ENCODE measurements around the gene KCNK13.
"Not testable (repeated sequence)": the region's sequence is repeated elsewhere in the genome, so short reads cannot be mapped to it uniquely, and the experiment has no call there.

KCNK13 gene

DNA sequence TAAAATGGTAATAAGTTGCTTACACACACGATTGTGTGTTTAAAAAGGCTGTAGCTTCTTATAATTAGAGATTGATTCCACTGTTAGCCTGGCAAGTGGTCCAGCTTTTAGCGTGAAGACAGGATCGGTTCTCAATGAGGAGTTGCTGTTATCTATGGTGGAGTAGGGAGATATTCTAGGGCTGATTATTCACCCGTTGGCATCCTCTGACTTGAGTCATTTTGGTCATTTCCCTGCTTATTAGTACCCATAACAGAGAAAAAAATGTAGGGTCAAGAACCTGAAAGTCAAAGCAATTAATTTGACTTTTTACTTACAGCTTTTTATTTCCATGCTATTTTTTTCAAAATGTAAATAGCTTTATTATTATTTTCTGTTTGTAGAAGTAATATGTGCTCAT, 76.0 kb downstream of the KCNK13 start:
- DNase-seq: no peak

DNA sequence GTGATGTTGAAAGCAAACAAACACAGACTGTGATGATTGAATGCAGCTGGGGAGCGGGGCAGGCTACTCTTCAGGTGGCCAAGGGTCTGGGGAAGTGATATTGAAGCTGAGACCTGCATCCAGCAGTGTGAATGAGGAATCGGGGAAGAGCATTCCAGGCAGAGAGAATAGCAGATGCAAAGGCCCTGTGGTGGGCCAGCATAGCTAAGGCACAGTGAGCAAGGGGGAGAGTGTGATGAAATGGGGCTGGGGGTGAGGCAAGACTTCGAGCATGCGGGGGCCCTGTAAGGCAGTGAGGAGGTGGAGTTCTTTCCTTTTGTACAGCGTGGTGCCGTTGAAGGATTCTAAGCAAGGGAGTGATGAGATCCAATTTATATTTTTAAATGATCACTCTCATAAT, 77.4 kb downstream of the KCNK13 start:
- DNase-seq: no peak

DNA sequence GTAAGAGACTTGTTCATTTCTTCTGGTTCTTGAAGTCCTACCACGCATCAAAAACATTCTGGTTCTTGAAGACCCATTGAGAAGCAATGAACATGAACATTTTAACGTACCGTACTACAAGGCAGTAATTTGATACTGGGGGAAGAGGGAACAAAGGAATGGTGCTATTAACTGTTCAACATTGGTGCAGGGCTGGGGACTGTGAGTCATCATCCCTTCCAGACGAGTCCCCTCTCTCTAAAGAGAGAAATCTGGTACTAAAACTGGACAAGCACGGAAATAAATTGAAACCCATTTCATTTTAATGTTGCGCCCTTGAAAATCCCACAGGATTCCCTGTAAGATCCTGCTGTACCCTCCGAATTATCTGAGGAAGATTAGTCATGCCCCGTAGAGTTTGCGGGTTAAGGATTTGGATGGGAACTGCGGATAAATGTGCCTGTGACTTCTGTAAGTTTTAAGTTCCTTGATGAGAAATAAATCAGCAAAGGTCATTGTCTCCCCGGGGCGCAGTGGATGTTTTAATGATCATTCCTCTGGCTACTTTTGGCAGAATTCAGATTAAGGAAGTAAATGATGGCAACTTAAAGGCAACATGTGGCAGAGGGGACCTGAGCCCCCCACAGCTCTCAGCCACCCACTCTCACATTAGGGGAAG, 78.6 kb downstream of the KCNK13 start:
- no peak for DNase-seq

DNA sequence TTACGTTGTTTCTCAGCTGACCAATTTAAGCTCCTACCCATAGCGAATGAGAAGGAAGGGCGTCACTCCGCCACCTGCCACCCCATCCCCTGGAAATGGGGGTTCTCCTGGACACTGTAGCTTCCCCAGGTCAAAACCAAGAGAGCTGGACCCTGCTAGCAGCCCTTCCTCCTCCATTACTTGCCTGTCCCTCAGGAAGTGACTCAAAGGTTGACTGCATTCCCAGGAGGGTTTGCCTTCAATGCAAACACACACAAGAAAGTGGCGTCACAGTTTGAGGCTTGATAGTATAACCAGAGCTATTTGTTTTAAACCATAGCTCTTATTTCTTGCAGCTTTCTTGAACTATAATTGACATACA, 79.1 kb downstream of the KCNK13 start:
- no peak for DNase-seq

DNA sequence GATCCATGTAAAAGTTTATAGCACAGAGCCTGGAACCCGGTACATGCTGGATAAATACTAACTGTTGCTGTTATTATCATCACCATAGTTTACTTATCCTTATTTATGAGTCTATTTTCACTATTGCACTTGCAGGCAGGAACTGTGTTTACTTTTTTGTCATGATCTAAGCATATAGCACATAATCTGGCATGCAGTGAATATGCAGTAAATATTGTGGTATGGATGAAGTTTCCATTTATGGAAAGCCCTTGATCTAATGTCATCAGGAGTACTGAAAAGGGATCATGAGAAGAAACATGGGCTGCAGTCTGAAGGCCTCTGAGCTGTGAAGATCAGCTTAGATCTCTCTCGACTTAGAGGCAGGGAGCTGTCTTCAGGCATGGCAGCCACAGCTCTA, 91.6 kb downstream of the KCNK13 start:
- DNase-seq: no peak

DNA sequence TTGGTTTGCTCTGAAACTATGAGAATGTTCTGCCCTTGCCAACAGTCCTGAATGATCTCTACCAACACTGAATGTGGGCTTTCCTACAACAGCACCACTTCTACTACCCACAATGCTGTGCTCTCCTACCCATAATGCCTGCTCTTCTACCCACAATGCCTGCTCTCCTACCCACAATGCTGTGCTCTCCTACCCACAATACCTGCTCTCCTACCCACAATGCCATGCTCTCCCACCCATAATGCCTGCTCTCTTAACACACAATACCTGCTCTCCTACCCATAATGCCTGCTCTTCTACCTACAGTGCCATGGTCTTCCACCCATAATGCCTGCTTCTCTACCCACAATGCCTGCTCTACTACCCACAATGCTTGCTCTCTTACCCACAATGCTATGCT, 92.3 kb downstream of the KCNK13 start:
- no peak for DNase-seq

DNA sequence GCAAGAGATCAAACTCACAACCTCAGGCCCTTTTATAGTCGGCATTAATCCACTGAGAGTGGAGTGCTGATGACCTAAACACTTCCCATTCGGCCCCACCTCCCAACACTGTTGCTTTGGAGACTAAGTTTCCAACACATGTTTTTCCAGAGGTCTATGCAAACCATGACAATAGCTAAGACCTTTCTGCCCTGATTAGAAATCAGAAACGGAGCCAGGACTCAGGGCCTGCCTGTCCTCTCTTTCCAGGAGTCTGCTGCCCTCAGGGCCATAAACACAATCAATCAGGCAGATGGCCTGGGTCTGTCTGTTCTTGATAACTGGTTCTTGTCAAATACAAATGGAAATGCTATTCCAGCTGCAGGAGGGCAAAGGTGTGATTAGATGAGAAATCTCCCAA, 97.4 kb downstream of the KCNK13 start:
- DNase-seq: no peak

DNA sequence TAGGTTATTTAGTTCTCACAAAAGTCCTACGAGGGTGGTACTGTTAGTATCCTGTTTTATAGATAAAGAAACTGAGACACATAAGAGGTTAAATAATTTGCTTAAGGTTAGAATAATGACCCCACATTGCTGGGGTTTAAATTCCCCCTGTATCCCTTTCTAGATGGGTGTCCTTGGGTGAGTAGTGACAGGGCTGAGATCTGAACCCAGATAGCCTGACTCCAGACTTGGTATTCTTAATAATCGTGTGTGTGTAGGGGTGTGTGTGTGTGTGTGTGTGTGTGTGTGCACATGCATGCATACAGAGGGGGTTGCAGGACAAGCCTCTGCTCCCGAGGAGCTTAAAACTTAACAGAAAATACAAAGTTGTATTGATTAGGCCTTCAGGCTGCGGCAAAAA, 97.9 kb downstream of the KCNK13 start:
- DNase-seq: no peak

DNA sequence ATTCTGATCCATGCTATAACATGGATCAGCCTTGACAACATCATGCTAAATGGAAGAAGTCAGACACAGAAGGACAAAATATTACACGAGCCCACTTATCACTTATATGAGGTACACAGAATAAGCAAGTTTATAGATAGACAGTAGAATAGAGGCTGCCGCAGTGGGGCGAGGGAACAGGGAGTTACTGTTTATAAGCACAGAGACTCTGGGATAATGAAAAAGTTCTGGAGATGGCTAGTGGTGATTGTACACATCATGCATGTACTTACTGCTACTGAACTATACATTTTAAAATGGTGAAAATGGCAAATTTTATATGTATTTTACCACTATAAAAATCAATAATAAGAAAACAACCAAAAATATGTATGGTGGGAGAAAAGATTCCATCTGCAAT, 99.3 kb downstream of the KCNK13 start:
- DNase-seq: no peak

DNA sequence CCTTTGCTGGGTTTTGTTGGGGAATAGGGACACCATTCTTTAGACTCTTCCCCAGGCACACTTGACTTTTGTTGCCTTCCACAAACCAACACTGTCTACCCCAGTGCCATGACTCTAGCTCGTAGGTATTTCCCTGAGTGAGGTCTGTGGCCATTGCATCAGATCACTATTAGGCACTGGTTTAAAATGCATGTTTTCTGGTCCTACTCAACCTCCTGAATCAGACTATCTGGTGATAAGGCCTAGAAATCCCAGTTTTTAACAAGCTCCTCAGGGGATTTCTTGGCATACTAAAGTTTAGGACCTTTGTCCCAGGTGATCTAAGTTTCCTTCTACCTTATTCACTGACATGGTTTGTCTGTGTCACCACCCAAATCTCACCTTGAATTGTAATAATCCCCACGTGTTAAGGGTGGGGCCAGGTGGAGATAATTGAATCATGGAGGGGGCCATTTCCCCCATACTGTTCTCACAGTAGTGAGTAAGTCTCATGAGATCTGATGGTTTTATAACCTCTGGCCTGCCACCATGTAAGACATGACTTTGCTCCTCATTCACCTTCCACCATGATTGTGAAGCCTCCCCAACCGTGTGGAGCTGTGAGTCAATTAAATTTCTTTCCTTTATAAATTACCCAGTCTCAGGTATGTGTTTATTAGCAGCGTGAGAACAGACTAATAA, 106.8 kb downstream of the KCNK13 start:
- DNase-seq: no peak

DNA sequence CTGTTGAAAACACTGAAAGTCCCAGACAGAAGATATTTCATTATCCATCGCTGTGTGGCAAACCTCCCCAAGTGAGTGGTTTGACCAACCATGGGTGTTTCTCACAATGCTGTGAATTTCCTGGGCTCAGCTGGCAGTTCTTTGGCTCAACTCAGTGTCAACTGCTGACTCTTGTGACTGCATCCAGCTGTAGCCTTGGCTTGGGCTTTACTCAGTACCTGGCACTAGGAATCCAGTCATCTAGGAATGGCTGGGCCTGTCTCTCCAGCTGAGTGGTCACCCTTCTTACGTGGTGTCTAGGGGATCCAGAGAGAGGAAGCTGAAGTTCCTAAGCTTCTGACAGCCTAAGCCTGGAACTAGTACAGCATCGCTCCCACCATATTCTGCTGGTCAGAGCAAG, 113.8 kb downstream of the KCNK13 start:
- DNase-seq: no peak

DNA sequence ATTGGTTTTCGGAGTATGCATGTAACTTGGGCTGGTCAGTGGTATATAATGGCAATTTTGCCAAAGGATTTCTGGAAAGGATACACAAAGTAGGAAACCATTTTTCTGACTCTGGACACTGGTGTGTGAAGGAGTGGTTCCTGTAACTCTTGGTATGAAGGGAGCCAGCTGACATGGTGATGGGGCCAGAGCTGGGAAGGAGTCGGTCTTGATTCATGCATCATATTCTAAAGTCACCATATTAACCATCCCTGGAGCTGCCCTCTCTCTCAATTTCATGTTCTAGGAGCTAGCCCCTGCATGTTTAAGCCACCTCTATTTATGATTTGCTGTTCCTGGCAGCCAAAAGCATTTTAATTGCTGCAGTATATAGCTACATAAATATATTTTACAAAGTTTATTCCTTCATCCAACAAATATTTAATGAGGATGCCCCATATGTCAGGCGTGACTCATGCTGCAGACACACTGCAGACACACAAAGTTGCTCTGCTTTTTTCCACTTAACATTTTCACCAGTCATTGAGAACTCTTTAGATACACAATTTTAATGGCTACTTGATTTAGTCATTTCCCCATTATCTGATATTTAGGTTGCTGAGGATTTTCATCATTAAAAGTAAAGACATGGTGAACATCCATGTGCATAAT, 115.9 kb downstream of the KCNK13 start:
- no peak for DNase-seq

DNA sequence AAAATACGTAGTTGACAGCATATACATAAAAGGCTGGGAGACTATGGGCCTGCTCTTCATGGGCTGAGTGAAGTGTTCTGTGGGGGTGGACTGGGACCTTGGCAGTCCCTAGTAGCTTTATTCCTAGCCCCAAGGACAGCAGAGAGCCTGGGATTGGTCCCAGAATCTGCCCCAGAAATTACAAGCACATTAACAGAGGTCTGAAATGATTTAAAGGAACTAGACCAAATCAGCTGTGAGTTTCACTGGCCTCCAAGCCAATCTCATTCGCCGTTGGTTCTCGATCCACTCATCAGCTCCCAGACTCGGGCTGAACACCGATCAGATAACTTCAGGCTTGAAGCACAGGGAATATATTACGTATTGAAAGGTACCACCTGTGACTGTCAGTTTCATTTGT, 117.6 kb downstream of the KCNK13 start:
- DNase-seq: no peak

DNA sequence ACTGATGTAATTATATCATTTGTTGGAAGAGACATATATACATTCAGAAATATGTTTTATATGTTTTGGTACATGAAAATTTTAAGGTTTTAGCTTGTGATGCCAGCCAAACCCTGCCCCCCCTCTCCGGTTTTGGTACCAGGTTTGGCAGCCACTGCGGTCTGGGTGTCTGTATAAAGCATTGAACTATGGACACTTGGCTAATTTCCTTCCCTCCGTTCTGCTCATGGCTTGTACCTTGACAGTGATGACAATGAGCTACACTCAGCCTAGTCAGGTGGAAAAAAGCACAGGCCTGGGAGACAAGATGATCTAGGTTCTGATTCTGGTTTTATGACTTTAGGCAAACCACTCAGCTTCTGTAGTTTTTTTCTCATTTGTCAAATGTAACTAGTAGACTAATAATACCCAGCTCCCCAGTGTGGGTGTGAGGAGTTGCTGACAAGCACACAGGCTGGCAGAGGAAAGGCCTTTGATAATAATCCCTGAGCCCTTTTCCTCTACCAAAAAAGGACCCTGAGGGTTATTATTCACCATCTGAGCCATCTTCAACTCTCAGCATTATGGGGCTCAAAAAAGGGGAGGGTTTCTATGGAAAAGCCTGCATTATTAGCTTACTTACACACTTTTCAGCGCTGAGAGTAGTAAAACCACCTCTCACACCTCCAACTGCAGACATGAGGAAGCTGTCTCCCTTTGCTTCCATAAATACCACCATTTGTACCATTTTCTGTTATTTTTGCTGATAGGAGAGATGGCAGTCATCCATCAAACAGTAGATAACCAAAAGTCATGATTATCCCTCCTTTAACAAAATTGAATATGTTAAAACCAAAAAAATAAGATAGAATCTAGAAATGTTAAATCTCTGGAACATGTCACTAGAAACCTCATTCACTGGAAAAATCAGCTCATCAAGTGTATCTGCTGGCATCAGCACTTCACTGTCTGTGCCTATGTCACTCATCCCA, 118.3 kb downstream of the KCNK13 start:
- DNase-seq: no peak

DNA sequence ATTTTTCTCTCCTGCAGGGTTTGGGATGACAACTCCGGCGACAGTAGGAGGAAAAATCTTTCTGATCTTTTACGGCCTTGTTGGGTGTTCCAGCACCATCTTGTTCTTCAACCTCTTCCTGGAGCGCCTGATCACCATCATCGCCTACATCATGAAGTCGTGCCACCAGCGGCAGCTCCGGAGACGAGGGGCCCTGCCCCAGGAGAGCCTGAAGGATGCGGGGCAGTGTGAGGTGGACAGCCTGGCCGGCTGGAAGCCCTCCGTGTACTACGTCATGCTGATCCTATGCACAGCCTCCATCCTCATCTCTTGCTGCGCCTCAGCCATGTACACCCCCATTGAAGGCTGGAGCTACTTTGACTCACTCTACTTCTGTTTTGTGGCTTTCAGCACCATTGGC, 122.3 kb downstream of the KCNK13 start:
- no peak for DNase-seq

DNA sequence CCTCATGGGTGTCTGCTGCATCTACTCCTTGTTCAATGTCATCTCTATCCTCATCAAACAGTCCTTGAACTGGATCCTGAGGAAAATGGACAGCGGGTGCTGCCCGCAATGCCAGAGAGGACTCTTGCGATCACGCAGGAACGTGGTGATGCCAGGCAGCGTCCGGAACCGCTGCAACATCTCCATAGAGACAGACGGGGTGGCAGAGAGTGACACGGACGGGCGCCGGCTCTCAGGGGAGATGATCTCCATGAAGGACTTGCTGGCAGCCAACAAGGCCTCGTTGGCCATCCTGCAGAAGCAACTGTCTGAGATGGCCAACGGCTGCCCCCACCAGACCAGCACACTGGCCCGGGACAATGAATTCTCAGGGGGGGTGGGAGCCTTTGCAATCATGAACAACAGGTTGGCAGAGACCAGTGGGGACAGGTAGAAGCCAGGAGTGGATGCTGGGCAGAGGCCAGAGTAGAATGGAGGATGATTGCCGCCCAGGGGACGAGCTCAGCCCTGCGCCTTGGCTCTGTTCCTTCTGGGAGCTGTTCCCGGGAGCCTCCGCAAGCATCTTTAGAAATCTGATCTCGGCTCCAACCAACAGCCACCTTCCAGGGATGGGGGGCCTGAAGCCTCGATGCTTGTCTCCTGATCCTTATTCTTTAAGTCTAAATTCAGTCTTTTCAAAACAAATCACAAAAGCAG, 122.9 kb downstream of the KCNK13 start:
- DNase-seq: no peak

DNA sequence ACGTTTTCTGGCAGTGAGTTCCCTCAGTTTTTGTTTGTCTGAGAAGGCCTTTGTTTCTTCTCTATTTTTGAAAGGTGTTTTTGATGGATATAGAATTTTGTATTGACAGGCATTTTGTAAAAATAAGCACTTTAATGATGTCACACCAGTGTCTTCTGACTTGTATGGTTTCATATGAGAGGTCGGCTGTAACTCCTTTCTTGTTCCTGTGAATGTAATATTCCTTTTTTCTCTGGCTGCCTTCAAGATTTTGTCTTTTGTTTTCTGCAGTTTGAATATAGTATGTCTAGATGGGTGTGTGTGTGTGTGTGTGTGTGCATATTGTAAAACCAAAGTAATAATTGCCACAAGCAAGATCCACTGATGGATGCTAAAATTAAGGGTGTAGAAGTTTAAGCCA, 126.8 kb downstream of the KCNK13 start:
- DNase-seq: no peak

DNA sequence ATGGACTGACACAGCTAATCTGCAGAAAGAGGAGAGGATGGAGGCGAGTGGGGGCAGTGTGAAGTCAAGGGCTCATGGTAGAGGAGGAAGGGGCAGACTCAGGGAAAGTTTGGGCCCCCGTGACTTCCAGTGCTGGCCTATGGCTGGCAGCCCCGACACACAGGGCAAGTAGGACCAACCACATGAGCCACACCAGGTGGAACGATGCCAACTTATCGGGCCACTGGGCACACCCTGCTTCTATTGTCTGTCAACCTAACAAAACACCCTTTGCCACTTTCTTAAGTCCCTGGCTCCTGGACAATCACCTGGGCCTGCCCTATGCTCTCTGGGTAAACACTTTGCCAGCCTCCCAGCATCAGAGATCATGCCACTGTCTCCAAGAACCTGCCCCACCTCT, 129.4 kb downstream of the KCNK13 start:
- DNase-seq: no peak

DNA sequence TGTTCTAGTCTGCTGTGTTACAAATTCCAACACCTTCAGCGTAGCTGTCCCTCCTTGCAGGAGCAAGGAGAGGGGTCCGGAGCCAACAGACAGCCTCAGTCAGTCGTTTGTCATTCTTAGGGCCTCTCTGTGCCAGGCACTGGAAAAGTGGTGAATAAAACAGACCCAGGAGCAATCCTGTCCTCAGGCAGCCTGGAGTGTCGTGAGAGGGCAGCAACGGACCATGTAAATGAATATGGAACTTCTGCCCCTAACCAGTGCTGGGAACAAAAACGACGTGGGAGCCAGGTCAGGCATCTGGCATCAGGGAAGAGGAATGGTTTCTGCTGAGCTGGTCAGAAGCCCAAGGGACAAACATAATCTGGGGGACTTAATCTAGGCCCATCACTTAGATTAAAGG, 129.8 kb downstream of the KCNK13 start:
- no peak for DNase-seq

DNA sequence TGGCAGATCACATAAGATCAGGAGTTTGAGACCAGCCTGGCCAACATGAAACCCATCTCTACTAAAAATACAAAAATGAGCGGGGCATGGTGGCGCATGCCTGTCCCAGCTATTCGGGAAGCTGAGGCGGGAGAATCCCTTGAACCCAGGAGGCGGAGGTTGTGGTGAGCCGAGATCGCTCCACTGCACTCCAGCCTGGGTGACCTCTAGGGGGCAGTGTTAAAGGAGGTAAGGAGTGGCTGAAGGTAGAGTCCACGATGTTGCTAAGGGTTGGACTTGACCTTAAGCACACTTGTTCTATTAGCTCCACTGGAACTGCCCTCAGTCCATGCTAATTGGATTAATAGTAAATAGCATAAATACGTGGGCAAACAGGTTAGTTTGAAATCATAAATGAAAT, 132.1 kb downstream of the KCNK13 start:
- DNase-seq: peak in 1 of 2 donors; percentile 3

DNA sequence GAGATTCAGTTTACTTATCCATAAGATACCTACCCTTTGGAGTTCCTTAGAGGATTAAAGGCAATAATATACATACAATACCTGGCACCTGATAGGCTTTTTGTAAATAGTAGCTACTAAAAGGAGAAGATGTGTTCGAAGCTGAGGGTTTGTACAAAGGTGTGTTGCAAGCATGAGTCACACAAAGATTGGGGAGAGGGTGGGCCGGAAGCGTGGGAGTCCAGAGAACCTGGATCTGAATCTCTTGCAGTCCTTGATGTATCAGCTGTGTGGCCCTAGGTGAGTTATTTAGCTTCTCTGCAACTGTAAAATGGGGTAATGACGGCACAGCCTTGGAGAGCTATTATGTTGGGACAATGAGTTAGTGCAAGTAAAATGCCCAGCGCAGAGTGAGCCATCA, 132.9 kb downstream of the KCNK13 start:
- no peak for DNase-seq

DNA sequence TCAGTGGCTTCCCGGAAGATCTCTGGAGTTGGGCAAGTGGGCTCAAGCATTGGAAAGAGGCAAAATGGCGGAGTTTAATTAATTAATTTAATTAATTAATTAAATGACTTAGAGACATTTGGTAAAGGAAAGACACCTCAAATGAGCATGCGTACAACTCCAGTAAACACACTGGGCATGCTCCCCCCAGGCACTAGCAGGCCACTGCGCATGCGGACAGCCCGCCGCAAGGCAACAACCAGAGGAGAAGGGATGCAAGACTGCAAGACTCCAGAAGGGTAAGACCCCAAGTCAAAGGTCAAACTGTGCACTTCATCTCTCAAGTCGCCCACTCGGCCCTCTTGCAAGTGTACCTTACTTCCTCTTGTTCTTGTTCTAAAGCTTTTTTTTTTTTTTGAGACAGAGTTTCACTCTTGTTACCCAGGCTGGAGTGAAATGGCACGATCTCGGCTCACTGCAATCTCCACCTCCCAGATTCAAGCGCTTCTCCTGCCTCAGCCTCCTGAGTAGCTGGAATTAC, 136.8 kb downstream of the KCNK13 start:
- no peak for DNase-seq

DNA sequence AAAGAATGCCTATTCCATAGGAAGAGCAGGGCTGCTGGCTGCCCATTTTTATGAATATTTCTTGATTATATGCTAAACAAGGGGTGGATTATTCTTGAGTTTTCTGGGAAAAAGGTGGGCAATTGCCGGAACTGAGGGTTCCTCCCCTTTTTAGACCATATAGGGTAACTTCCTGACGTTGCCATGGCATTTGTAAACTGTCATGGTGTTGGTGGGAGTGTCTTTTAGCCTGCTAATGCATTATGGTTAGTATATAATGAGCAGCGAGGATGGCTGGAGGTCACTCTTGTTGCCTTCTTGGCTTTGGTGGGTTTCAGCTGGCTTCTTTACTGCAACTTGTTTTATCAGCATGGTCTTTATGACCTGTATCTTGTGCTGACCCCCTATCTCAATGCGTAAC, 138.8 kb downstream of the KCNK13 start:
- not testable (repeated sequence) for DNase-seq

Measured in activated CD4-positive, alpha-beta T cell treated with anti-CD3 and anti-CD28 coated beads for 4 hours (primary cell).